ENCODE results near the gene TRIP13.

- TF ChIP-seq EZH2 (IDR thresholded peaks at IDR 0.05; ENCODE audit: insufficient read depth, poor library complexity, severe bottlenecking) (no peak), EZH2phosphoT487 (IDR thresholded peaks at IDR 0.05; ENCODE audit: insufficient read depth, low read depth) (no peak)
Observed at GRCh38 chr5:961002-961710, 68.5 kb downstream of the TRIP13 start.
